ENCODE results near the gene TNFRSF14.
A peak's percentile ranks its signal among the peaks of the same experiment; 100 is the strongest.

TNFRSF14 gene

DNA sequence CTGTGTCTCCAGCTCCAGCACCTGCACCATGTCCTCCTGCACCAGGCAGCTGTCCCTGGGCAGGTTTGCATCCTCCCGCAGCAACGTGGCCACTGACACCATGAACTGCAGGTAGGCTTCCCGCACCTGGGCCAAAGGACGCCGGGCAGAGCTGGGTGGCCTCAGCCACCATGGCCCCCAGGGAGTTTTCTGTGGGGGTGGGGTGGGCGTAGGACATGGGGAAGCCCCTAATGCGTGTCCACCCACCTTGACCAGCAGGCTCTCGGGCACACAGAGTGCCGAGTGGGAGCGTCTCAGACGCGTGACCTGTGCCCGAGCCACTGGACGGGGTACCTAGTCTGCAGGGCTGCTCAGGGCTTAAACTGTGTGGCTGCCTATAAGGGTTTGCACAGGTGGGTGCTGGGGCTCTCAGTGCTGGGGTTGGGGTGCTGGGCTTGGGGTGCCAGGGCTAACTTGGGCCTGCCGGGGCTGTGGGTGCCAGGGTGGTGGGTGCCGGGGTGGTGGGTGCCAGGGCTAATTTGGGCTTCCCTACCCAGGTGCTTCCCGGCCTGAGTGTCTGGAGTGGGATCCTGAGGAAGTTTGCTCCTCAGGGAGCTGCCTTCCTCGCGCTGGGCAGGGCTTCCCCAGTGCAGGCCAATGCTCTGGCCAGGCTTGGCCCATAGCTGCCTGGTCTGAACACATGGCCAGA, 48.1 kb downstream of the TNFRSF14 start:
- DNase-seq: no peak

DNA sequence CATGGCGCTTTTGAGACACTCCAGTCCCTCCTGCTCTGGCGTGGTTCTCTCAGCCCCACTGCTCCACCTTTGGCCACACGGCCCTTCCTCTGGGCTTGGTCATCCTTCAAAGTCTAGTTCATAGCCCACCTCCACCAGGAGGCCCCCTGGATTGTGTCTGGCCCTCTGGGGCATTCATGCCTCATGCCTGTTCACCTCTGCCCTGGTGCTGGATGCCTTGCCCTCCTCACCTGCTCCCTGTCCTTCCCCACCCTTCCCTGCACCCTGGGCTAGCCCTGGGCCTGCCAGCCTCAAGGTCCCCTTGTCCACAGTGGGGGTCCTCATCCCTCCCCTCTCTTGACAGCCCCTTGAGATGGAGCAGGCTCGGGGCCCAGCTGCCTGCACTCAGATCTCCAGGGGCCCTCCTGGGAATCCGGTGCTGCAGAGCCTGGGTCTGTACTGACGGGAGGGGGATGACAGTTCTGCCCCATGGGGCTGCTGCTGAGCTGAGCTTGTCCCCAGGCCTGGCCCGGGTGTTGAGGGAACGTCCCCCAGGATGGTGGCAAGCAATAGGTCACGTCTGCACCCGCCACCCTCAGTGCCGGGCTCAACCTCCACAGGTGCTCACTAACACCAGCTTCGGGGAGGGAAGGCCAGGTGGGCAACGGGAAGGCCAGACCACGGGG, 48.8 kb downstream of the TNFRSF14 start:
- no peak for DNase-seq

DNA sequence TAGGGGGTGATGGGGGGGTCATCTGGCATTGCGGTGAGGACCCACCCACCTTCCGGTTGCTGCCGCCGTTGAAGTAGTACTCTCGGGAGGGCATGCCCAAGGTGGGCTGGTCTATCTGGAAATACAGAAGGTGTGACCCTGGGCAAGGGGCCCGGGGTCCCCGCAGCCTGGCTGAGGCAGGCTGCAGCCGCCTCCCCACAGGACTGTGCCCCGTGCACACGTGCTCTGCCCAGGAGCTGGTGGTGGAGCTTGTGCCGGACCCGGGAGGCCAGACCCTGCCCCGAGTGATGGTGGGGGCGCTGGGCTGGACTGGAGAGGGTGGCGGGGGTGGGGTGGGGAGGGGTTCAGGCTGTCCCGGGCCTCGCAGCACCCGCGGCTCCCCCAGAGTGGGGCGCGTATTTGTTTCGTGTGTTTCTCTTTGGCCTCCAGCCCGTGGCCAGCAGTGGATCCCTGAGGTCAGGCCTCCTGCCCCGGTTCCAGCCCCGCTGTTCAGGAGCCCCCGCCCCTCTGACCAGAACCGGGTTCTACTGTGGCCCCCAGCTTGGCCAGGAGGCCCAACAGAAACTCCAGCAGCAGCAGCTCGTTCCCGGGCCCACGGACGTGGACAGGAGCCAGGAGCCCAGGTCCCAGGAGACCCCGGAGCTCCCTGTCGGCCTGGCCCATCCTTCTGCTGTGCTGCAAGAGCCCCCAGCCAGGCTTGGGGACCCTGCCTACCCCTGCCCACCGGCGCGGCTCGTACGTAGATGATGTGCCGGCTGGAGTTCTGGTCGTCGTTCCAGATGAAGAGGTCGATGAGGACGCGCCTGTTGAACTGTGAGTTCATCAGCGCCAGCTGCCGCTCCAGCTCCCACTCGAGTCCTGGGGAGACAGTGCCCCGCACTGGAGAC, 49.6 kb downstream of the TNFRSF14 start:
- no peak for DNase-seq

DNA sequence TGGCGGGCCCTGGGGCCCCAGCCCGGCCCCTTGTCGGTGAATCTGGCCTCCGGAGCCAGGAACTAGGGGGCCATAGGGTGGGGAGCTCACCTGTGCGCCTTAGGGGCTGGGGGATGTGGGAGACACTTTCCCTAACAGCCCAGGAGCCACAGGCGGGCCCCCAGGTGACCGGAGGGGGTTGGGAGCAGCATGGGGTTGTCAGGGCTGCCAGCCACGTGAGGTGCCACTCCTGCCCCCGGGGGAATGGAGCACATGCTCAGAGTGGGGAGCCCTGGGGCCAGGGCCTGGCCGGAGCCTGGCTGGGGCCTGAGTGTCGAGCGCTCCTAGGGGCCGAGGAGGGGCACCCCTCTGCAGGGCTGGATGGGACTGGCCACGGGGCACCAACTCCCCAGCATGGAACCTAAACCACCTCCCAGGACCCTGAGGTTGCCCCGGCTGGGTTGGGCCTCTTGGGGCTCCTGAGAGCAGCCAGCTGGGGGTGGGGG, 50.3 kb downstream of the TNFRSF14 start:
- no peak for DNase-seq

DNA sequence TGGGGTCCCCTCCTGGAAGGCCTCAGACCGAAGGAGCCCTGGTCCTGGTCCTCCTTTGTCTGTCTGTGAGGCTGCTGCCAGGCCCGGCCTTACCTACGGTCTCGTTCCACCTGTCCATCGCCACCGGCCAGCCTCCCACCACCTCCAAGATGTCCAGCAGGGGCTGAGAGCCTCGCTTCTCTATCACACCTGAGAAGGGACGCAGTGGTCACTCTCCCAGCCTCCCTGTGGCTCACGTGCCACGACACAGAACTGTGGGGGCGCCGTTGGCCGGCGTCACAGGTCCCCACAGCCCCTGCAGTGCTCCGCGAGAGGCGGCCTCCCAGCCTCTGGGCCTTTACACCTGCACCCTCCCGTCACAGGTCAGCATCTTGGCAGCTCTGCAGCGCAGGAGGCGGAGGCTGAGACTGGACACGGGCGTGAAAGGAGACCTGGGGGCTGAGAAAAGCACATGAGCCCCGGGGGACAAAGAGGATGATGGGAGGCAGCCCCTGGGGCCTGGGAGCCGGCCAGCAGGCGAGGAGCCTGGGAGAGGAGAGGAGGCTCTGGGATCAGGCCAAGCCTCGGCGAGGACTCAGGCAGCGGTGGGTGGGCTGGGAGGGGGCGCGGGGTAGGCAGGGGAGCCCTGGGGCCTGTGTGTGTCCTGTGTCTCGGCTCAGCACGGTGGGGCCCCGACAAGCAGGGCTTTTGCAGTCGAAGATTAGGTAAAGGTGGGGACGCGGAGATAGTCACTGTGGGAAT, 50.9 kb downstream of the TNFRSF14 start:
- DNase-seq: no peak

DNA sequence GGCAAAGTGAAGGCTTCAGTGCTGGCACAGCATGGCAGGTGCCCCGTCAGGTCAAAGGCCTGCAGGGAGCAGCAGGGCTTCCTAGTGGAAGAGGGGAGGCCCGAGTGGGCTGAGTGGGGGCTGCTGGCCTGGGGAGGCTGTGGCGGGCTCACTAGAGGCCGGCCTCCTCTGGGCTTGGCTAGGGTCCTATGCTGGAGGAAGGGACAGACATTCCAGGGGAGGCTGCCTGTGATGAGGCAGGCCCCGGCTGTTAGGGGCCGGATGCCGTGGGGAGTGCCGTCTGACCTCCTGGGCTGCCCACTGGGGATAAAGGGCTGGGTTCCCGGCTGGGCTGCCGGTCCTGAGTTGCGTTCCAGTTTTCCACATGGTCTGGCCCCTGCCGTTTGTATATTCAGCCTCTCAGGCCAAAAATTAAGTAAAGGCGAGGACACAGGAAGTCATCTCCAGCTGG, 51.5 kb downstream of the TNFRSF14 start:
- DNase-seq: no peak

DNA sequence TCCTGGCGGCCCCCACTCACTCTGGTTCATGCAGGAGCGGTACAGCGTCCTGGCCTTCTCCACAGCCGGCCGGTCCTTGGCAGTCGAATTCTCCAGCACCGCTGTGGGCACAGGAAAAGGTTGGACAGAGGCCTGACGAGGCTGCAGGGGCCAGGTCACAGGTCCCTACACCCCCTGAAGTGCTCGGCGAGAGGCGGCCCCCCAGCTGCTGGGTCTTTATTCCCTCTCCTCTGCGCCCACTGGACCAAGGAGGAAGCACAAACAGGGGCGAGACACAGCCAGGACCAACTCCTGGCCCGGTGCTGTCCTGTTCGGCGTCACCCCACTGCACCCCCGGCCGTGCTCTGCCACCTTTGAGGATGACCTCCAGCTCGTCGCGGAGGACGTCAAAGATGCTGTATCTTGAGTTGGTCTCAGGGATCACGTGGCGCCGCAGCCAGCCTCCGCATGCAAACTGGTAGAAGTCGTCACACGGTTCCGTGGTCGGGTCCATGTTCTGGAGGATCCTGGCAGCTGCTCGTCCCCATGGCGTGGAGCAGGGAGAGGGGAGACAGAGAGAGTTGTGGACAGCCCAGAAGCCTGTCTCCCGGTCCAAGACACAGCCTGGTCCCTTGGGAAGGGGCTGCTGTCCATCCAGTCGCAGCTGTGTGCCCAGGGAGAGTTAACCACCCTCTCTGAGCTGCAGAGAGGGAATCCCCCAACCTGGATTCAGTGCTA, 53.3 kb downstream of the TNFRSF14 start:
- DNase-seq: no peak

DNA sequence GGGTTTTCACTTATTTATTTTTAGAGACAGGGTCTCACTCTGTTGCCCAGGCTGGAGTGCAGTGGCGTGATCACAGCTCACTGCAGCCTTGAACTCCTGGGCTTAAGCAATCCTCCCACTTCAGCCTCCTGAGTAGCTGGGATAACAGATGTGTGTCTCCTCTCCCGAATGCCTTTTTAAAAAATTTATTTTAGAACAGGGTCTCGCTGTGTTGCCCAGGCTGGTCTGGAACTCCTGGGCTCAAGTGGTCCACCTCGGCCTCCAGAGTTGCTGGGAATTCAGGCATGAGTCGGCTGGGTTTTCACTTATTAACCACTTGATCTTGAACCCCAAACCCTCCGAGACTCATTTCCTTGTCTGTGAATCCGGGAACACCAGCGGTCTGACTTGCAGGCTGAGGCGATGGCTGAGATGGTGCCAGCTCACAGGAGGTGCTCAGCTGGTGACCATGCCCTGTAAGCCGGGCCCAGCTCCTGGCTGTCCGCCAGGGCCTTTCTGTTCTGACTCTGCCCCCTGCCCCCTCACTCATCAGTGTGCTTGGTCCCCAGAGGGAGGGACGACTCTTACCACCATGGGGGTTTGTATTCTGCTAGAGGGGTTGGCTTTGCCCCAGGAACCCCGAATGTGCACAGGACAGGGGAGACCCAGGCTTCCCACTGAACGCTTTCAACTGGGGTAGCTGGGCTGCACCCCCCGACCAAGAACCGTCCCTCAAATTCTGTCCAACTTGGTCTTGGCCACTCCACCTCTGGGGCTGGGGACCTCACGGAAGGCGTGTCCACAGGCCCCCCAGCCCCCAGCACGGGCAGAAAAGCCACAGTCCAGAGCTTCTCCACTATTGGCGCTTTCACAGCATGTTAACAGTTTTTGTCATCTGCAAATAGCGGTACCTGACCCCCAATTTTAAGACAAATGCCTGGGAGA, 54.1 kb downstream of the TNFRSF14 start:
- DNase-seq: no peak

DNA sequence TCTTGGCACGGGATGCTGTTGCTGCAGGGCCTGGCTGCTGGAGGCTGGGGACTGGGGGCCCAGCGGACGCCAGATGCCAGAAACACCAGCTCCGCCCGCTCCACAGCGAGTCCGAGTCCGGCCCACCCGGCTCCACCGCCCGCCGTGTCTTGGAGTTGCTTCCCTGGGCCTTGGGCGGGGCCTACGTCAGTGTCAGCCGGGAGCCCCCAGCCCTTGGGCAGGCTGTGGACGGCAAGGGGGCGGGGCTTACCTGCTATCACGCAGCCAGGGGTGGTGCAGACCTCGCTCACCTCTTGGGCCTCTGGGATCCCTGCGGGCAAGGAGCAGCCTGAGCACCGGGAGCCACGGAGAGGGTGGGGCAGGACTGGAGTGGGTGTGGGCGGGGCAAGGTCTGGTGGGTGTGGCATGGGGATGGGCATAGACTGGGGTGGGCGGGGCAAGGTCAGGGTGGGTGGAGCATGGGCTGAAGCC, 54.9 kb downstream of the TNFRSF14 start:
- DNase-seq: peak in 1 of 6 experiments; percentile 8

DNA sequence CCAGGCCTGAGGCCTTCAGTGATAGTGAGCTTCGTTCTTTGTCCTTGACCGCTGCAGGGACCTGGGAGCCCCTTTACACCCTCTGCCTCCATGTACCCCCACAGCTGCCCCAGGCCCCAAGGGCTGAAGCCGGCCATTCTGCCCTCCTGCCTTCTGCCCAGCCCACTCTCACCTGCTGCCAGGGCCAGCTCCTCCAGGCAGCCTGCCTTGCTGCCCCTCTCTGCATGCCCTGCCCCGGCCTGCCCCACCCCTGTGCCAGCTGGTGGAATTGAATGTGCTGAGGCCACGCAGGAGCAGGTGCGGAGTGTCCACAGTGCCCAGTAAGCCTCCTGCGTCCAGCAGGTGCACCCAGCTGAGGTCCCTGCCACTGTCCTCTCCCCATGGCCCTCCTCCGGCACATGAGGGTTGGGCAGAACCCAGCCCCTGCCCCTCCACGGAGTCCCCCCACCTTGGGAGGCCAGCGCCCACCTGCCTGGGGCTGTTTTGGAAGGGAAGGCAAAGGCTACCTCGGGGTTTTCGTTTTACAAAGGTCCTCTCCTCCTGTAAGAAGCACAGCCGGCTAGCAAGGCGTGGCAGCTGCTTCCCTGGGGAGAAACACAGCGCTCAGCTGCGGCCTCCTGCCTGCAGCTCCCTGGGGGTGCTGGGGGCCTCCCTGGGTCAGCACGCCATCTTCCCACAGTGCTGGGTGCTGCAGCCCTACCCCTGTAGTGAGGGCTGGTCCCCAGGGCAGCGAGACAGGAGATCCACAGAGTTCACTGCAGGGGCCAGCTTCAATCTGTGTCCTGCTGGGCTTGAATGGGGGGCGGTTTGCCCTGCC, 55.7 kb downstream of the TNFRSF14 start:
- DNase-seq: no peak

DNA sequence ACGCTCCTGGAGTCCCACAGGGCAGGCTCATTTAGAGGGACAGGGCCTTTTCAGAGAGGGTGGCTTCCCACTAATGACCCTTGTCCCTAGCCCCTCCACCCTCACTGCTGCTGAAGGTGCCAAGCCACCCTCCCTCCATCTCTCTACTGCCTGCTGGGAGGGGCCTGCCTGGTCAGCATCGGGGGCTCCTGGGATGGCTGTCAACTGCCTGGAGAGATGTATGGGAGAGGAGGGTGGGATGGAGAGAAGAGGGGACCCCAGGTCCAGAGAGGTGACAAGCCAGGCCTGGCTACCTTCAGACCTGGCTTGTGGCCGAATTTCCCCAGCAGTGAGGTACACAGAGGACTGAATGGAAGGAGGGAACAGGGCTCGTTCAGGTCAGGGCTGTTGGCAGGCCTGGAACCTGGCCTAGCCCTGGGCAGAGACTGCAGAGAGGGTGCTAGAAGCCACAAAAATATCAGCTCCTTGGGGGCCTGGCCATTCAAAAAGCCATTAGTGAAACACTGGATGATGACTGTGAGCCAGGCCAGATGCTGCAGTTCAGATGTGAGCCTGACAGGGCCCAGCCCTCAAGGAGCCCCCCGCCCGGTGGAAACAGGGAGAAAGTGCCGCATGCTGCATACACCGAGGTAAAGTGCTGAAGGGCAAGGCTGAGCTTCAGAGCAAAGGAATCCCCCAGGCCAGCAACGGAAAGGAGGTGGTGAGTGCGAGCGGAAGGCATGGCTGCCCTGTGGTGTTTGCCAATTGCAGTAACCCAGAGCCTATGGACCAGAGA, 56.6 kb downstream of the TNFRSF14 start:
- DNase-seq: no peak
